ENCODE results near the gene KIF26B. TPM values are rescaled to one million over a fixed set of nuclear protein-coding genes. Genes with fewer than 3 reads are reported as not detected.

KIF26B gene
- total RNA-seq, 1 experiment from 2014 or later: not detected

- Histone ChIP-seq H3K27me3 (no peaks in the 10 kb centered on the region), H3K9me3 (no peaks in the 10 kb centered on the region), H3K4me3 (no peak overlapping the region), H3K36me3 (no peaks in the 10 kb centered on the region)
- DNase-seq: no peak
Measured at GRCh38 chr1:245180496-245181157, 25.8 kb downstream of the KIF26B start.

DNA sequence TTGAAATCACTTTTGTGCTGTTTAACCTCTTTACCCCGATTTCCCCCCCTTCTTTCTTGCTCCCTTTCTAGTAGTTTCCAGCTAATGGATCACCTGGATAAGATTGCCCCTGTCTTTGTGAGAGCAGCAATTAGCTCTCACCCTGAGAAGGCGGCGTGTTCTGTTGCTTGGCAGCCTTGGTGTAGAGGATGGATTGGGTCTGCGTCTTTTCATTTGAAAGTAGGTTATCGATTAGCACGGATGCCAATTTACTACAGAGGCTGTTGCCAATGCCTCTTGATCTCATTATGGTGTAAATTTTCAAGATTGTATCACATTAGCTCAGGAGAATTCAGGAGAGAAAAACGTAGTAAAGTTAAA, 26.4 kb downstream of the KIF26B start:
- DNase-seq: no peak
- no peaks in the 10 kb centered on the region for H3K9me3 ChIP-seq
- no peak overlapping the region for H3K4me3 ChIP-seq
- no peaks in the 10 kb centered on the region for H3K36me3 ChIP-seq
- H3K27me3 ChIP-seq: no peaks in the 10 kb centered on the region

DNA sequence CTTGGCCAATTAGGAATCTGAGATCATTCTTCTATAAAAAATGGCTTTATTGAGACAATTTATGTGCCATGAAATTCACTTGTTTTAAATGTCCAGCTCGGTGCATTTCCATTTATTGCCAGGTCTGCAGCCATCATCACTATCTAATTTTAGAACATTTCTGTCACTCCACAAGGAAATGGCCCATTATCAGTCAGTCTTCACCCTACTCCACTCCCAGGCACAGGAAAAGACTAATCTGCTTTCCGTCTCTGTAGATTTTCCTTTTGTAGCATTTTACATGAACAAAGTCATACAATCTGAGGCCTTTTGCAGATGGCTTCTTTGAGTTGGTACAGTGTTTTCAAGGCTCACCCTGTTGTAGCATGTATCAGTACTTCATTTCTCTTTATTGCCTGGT, 27.2 kb downstream of the KIF26B start:
- no peak for DNase-seq
- no peaks in the 10 kb centered on the region for H3K9me3 ChIP-seq
- no peaks in the 10 kb centered on the region for H3K27me3 ChIP-seq
- H3K36me3 ChIP-seq: no peaks in the 10 kb centered on the region
- no peak overlapping the region for H3K4me3 ChIP-seq

DNA sequence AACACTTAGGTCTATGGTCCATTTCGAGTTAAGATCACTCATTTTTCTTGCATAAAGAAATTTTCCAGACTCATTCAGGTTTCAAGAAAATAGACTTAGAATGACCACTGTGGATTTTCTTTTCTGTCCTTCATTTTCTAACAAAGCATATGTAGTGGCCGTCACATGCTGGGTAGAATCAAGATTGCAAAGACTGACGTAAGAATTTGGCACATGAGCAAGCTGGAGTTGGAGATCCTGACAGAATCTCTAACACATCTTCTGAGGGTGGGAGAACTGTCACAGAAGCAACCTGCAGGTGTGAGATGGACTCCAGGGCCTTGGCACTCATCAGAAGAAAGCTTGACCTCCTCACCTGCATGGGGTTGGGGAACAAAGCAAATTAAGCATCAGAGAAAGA, 28.6 kb downstream of the KIF26B start:
- no peaks in the 10 kb centered on the region for H3K36me3 ChIP-seq
- DNase-seq: no peak
- H3K4me3 ChIP-seq: no peak overlapping the region
- H3K27me3 ChIP-seq: no peaks in the 10 kb centered on the region
- no peaks in the 10 kb centered on the region for H3K9me3 ChIP-seq

GRCh38 chr1:245184779-245185178, 30.0 kb downstream of the KIF26B start:
- Histone ChIP-seq H3K27me3 (no peaks in the 10 kb centered on the region), H3K9me3 (no peaks in the 10 kb centered on the region), H3K36me3 (no peaks in the 10 kb centered on the region), H3K4me3 (no peak overlapping the region)
- no peak for DNase-seq

- H3K9me3 ChIP-seq: no peaks in the 10 kb centered on the region
- no peaks in the 10 kb centered on the region for H3K27me3 ChIP-seq
- DNase-seq: no peak
- no peak overlapping the region for H3K4me3 ChIP-seq
- no peaks in the 10 kb centered on the region for H3K36me3 ChIP-seq
Measured at GRCh38 chr1:245188403-245188802, 33.6 kb downstream of the KIF26B start.

- DNase-seq: no peak
- no peaks in the 10 kb centered on the region for H3K9me3 ChIP-seq
- no peaks in the 10 kb centered on the region for H3K36me3 ChIP-seq
- no peak overlapping the region for H3K4me3 ChIP-seq
- H3K27me3 ChIP-seq: no peaks in the 10 kb centered on the region
Measured at GRCh38 chr1:245195398-245195797, 40.6 kb downstream of the KIF26B start.

DNA sequence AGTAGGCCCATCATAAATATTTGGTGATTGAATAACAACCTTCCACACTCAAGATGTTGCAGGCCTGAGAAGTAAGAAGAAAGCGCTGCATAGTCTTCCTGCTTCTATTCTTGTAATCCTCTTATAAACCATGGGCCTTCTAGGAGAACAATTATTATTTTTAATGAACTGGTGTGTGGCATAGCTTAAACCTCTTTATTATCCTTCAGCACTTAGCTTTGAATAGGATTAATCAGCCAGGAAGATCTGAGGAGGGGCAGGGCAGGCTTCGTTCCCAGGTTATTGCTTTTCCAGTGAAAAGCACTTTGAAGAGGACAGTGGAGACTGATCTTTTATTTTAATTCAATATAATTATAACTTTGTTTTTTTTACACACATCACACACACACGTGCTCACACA, 42.3 kb downstream of the KIF26B start:
- H3K4me3 ChIP-seq: no peak overlapping the region
- H3K36me3 ChIP-seq: no peaks in the 10 kb centered on the region
- no peaks in the 10 kb centered on the region for H3K9me3 ChIP-seq
- no peaks in the 10 kb centered on the region for H3K27me3 ChIP-seq
- DNase-seq: no peak

- H3K27me3 ChIP-seq: no peaks in the 10 kb centered on the region
- no peak overlapping the region for H3K4me3 ChIP-seq
- no peaks in the 10 kb centered on the region for H3K9me3 ChIP-seq
- DNase-seq: peak; percentile 41
- no peaks in the 10 kb centered on the region for H3K36me3 ChIP-seq
Measured at GRCh38 chr1:245197911-245198379, 43.2 kb downstream of the KIF26B start.

- H3K4me3 ChIP-seq: no peak overlapping the region
- no peaks in the 10 kb centered on the region for H3K9me3 ChIP-seq
- no peaks in the 10 kb centered on the region for H3K36me3 ChIP-seq
- DNase-seq: no peak
- H3K27me3 ChIP-seq: no peaks in the 10 kb centered on the region
Measured at GRCh38 chr1:245198748-245199516, 44.1 kb downstream of the KIF26B start.

GRCh38 chr1:245200146-245200545, 45.4 kb downstream of the KIF26B start:
- Histone ChIP-seq H3K27me3 (no peaks in the 10 kb centered on the region), H3K36me3 (no peaks in the 10 kb centered on the region), H3K4me3 (no peak overlapping the region), H3K9me3 (no peaks in the 10 kb centered on the region)
- no peak for DNase-seq

DNA sequence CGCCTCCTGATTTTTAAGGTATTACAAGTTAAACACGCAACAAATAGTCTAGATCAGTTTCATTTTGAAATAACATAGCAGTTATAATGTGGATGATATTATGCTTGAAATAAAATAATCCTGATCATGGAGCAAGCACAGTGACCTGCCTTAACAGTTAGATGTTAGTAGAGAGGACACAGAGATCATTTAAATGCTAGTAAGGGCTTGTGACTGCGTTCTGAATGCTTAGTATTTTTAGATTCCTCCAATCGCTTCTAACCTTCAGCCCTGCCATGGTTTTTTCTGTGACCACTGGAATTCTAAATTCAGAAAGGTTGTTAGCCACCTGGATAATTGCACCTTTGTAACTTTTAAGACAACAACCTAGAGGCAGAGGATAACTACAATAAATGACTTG, 46.4 kb downstream of the KIF26B start:
- H3K4me3 ChIP-seq: no peak overlapping the region

DNA sequence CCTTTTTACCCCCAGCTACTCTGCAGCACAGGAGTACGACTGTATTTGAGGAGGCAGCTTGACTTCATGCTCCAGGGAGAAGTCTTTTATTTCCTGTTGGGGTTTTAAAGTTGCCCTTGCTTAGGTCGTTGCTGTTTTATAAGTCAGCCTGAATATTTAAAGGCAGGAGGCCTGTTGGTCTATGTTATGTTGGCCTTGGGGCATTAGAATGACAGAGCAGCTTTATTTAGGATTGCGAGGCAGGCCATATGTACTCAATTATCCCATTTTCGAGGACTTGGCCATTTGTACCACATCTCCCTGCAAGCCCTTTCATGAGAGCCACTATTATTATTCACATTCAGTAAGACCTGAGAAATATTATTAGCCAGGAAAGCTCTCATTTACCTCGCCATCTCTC, 47.0 kb downstream of the KIF26B start:
- H3K4me3 ChIP-seq: no peak overlapping the region
- H3K27me3 ChIP-seq: no peaks in the 10 kb centered on the region
- H3K9me3 ChIP-seq: no peaks in the 10 kb centered on the region
- no peaks in the 10 kb centered on the region for H3K36me3 ChIP-seq
- DNase-seq: no peak

More for the DNA sequence above, 46.4 kb downstream of the KIF26B start:
- Histone ChIP-seq H3K9me3 (no peaks in the 10 kb centered on the region), H3K27me3 (no peaks in the 10 kb centered on the region), H3K36me3 (no peaks in the 10 kb centered on the region)
- no peak for DNase-seq

DNA sequence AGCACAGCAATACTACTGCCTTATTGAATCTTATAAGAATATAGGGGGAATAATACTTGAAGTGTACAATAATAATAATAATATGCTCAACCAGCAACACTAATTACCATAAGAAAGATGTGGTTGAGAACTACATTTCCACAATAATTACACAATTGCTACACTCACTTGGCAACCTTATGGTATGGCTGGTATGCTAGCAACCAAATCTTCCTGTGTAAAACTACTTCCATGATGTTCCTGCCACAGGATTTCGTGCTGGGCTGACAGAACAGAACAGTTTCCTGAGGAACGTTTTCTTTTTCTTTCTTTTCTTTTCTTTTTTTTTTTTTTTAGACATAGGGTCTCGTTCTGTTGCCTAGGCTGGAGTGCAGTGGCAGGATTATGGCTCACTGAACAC, 50.6 kb downstream of the KIF26B start:
- H3K9me3 ChIP-seq: peaks cover 5% of the 10 kb centered on the region; the same call in 1 of the 2 replicates
- no peak for DNase-seq
- H3K4me3 ChIP-seq: no peak overlapping the region
- H3K27me3 ChIP-seq: no peaks in the 10 kb centered on the region
- H3K36me3 ChIP-seq: no peaks in the 10 kb centered on the region

DNA sequence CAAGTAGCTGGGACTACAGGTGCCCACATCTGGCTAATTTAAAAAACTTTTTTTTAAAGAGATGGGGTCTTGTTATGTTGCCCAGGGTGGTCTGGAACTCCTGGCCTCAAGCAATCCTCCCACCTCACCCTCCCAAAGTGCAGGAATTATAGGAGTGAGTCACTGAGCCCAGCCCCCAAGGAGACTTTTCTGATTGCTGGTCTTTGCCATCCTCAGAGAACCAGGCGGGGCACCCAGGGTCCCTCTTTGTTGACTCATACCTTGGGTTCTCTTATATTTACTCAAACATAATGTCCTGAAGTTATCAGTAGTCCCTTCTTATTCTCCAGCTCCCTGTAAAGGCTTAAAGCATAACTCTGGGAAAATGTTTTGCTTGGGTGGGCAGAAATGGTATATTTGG, 51.1 kb downstream of the KIF26B start:
- Histone ChIP-seq H3K9me3 (peaks cover 5% of the 10 kb centered on the region; the same call in 1 of the 2 replicates), H3K4me3 (no peak overlapping the region), H3K36me3 (no peaks in the 10 kb centered on the region), H3K27me3 (no peaks in the 10 kb centered on the region)
- no peak for DNase-seq

- no peak for DNase-seq
- Histone ChIP-seq H3K4me3 (no peak overlapping the region), H3K36me3 (no peaks in the 10 kb centered on the region), H3K9me3 (peaks cover 5% of the 10 kb centered on the region; the same call in 1 of the 2 replicates), H3K27me3 (no peaks in the 10 kb centered on the region)
Measured at GRCh38 chr1:245207056-245207638, 52.4 kb downstream of the KIF26B start.

GRCh38 chr1:245207801-245208200, 53.0 kb downstream of the KIF26B start:
- no peak for DNase-seq
- Histone ChIP-seq H3K4me3 (no peak overlapping the region), H3K27me3 (no peaks in the 10 kb centered on the region), H3K9me3 (peaks cover 5% of the 10 kb centered on the region; the same call in 1 of the 2 replicates), H3K36me3 (no peaks in the 10 kb centered on the region)
